RWPE2 (cell line): Measurements from ENCODE around the gene IQCE.

ENCODE experiments used
- ATAC-seq: fragments of 200-7000 bp; cut with Tn5 transposase; 3 replicates; pipeline ENCODE4 v1.9.1; 2021; ENCODE audit warnings: low read depth
- DNase-seq: peaks from one replicate; pipeline ENCODE4 v3.0.0-alpha.2; 2020; ENCODE audit warnings: low spot score
- H3K27ac ChIP-seq: fragments of 450-650 bp; 2 replicates; pipeline ENCODE4 v1.5.1; 2017; ENCODE audit warnings: mild to moderate bottlenecking; ENCODE audit not compliant: poor library complexity, severe bottlenecking
- H3K27me3 ChIP-seq: fragments of 250-450 bp; sonication (Bioruptor Pico); 2 replicates; pipeline ENCODE4 v1.5.1; 2021; ENCODE audit warnings: mild to moderate bottlenecking, moderate library complexity; ENCODE audit not compliant: insufficient read depth, poor library complexity, severe bottlenecking
- H3K36me3 ChIP-seq: fragments of 250-450 bp; sonication (Bioruptor Pico); 2 replicates; pipeline ENCODE4 v1.5.1; 2020; ENCODE audit warnings: low read depth, mild to moderate bottlenecking, moderate library complexity
- H3K4me1 ChIP-seq: fragments of 250-450 bp; sonication (Bioruptor Pico); 2 replicates; pipeline ENCODE4 v1.5.1; 2021; ENCODE audit warnings: mild to moderate bottlenecking, moderate library complexity; ENCODE audit not compliant: insufficient read depth, poor library complexity, severe bottlenecking
- H3K4me3 ChIP-seq: fragments of 250-450 bp; sonication (Bioruptor Pico); 2 replicates; pipeline ENCODE4 v1.5.1; 2021; ENCODE audit warnings: mild to moderate bottlenecking, moderate library complexity; ENCODE audit not compliant: severe bottlenecking
- H3K9me3 ChIP-seq: fragments of 250-450 bp; sonication (Bioruptor Pico); 2 replicates; pipeline ENCODE4 v1.5.1; 2021; ENCODE audit warnings: mild to moderate bottlenecking, moderate library complexity; ENCODE audit not compliant: severe bottlenecking
- TF ChIP-seq, protein P1 (sequence below): fragments of 450-650 bp; IDR thresholded peaks from one replicate; pipeline ENCODE4 v1.5.1; 2017; ENCODE audit warnings: mild to moderate bottlenecking, moderate library complexity; ENCODE audit not compliant: poor library complexity, severe bottlenecking

Gene IQCE

DNA sequence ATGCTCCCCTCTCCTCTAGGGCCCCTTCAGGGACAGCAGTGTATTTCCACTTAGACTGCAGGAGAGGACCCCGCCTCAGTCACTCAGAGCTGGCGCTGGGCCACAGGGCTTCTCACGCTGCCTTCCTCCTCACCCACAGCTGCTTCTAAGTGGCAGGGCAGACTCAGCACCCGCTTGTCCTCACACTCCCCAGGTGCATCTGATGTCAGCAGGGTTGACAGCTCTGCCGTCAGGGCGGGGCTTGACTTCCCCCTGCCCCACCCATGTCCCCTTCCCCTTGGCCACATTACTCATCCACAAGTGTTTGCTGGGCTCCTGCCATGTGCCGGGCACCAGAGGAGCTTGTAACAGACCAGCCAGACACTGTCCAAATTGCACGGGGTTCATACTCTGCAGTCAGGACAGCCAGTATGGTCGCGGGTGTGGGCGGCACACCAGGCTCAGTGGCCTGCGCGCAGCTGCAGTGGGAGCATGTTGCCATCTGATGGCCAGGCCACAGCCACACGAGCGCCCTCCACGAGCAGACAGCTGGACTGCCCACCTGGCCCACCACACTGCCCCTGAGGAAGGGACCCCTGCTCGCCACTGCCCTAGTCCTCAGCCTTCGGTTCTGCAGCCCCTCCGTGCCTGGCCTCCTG, 43.7 kb downstream of the IQCE start:
- ATAC-seq: peak; percentile 33; the same call in 1 of the 3 replicates
- no peaks in the 10 kb centered on the region for H3K4me1 ChIP-seq

DNA sequence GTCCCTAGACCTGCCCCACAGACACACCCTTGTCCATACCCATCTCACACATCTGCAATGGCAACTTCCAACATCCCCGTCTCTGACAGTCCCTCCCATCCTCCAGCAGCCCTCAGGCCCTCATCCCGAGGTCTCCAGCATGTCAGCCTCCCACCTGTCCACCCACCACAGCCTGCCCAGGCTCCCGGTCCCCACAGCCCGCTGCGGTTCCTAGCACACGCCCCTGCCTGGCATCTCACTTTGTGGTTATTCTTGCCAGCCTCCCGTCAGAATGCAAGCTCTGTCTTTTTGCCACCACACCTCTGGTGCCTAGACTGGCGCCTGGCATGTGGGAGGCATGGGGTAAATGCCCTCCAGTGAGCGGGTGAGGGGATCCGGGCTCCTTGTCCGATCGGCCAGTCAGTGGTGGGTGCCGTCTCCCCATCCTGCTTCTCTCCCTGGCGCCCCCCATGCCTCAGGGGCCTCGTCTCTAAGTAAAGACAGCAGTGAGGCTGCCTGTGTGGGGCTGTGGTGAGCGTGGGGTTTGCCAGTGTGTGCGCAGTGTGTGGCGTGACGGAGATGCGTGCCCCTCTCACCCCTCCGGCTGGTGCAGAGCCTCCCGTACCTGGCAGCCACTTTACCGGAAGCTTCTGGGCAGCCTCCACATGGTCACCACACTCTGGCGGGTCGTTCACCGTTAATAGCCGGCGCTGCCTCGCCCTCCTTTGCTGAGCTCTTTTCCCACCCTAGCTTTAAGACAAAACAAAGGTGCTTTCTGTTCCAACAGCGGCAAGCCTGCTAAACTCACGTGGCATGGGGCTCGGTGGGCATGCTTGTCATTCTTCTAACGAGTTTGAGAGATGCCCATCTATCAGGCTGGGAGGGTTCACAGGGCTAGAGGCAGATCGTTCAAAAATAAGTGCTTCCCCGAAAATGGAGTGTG, 44.5 kb downstream of the IQCE start:
- DNase-seq (no peak), ATAC-seq (no peak)
- Histone ChIP-seq H3K4me3 (no peak overlapping the region), H3K27ac (no peak overlapping the region), H3K27me3 (no peaks in the 10 kb centered on the region), H3K9me3 (no peaks in the 10 kb centered on the region), H3K4me1 (no peaks in the 10 kb centered on the region), H3K36me3 (peaks cover 8% of the 10 kb centered on the region; the same call in 1 of the 2 replicates)
- TF ChIP-seq, protein P1, sequence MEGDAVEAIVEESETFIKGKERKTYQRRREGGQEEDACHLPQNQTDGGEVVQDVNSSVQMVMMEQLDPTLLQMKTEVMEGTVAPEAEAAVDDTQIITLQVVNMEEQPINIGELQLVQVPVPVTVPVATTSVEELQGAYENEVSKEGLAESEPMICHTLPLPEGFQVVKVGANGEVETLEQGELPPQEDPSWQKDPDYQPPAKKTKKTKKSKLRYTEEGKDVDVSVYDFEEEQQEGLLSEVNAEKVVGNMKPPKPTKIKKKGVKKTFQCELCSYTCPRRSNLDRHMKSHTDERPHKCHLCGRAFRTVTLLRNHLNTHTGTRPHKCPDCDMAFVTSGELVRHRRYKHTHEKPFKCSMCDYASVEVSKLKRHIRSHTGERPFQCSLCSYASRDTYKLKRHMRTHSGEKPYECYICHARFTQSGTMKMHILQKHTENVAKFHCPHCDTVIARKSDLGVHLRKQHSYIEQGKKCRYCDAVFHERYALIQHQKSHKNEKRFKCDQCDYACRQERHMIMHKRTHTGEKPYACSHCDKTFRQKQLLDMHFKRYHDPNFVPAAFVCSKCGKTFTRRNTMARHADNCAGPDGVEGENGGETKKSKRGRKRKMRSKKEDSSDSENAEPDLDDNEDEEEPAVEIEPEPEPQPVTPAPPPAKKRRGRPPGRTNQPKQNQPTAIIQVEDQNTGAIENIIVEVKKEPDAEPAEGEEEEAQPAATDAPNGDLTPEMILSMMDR: no peak

More for the DNA sequence above, 43.7 kb downstream of the IQCE start:
- H3K27me3 ChIP-seq: no peaks in the 10 kb centered on the region
- H3K4me3 ChIP-seq: no peak overlapping the region
- H3K9me3 ChIP-seq: no peaks in the 10 kb centered on the region
- peaks cover 8% of the 10 kb centered on the region; the same call in 1 of the 2 replicates for H3K36me3 ChIP-seq
- no peak overlapping the region for H3K27ac ChIP-seq
- TF ChIP-seq, protein P1: no peak
- DNase-seq: no peak

DNA sequence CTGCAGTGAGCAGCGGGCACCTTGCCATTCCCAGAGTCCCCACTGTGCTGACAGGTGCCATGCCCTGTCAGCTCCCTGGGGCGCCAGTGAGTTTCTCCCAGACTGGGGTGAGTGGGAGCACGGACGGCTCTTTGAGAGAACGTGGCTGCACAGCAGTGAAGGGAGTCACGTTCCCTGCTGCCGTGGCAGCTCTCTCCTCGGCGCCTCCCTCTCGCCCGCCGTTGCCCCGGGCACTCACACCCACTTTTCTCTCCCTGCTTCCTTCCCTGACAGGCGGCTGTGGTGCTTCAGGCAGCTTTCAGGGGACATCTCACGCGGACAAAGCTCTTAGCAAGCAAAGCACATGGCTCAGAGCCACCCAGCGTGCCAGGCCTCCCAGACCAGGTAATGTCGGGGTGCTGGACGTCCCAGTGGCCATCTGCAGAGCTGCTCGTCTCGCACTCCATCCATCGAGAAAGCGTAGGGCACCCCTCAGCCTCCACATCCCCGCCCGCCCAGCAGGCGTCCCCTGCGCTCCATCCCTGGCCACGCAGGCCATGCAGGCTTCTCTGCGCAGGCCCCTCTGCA, 45.9 kb downstream of the IQCE start:
- ATAC-seq: no peak

DNA sequence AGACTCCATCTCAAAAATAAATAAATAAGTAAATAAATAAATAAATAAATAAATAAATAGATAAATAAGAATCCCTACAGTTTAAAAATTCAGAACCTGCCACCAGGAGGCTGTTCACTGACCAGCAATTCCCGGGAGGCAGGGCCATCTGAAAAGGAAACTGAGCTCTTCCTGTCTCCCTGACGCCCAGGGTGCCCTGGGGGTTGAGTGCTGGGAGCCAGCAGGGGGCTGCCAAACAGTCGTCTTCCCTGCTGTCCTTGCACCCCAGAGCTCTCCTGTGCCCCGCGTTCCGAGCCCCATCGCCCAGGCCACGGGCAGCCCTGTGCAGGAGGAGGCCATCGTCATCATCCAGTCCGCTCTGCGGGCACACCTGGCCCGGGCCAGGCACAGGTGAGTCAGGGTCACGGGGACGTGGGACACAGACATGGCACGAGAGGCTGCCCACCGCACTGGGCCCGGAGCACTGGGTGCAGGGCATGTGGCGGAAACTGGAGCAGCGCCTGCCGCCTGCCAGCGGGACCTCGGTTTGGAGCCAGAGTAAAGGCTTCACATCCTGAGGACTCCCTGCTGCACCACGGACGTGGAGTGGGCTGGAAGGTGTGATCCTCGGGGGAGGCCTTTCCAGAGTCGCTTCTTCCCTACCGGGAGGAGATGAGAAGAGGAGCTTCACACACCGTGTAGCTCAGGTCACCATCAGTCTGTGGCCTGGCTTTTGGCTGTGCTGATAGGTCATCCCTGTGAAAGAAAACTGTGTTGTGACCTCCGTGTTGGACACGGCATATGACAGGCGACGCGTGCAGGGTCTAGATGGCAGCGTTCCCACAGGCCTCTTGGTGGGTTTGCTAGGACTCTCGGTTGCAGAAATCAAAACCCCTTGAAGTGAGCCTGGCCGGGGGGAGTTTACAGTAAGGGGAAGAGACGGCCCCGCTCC, 47.1 kb downstream of the IQCE start:
- Histone ChIP-seq H3K27ac (no peak overlapping the region), H3K27me3 (no peaks in the 10 kb centered on the region), H3K36me3 (no peaks in the 10 kb centered on the region), H3K4me1 (no peaks in the 10 kb centered on the region), H3K4me3 (no peak overlapping the region), H3K9me3 (no peaks in the 10 kb centered on the region)
- TF ChIP-seq, protein P1: no peak
- DNase-seq (no peak), ATAC-seq (no peak)

More for the DNA sequence above, 45.9 kb downstream of the IQCE start:
- Histone ChIP-seq H3K36me3 (no peaks in the 10 kb centered on the region), H3K4me1 (no peaks in the 10 kb centered on the region), H3K9me3 (no peaks in the 10 kb centered on the region), H3K4me3 (no peak overlapping the region), H3K27ac (no peak overlapping the region), H3K27me3 (no peaks in the 10 kb centered on the region)
- TF ChIP-seq, protein P1: no peak
- no peak for DNase-seq
